Measurements from ENCODE around the gene TRIM21. TPM values are rescaled to one million over a fixed set of nuclear protein-coding genes. Genes with fewer than 3 reads are reported as not detected.

Gene TRIM21
- polyA plus RNA-seq (0.11 TPM in 1 of 2 replicates, not detected in the other), polyA minus RNA-seq (0.49 TPM in 1 of 2 replicates, not detected in the other)

GRCh38 chr11:4393209-4393857, at the start of gene TRIM21:
Gene TRIM21 (minus strand): TSS chr11:4393702. CDS start chr11:4390409, 3,293 bp downstream.
- no peaks in the 10 kb centered on the region for H3K9me3 ChIP-seq (ENCODE audit: low read length)
- H4K20me1 ChIP-seq (ENCODE audit: insufficient read depth) = no peaks in the 10 kb centered on the region
- H3K4me3 ChIP-seq (ENCODE audit: low read length) = peak within 1 kb of the TSS; percentile 57
- no peak within 1 kb of the TSS for H3K27ac ChIP-seq (ENCODE audit: low read length)
- no peaks in the 10 kb centered on the region for H3F3A ChIP-seq (ENCODE audit: insufficient read depth, low read length, poor library complexity, severe bottlenecking)
- H2AFZ ChIP-seq (ENCODE audit: low read depth, low read length) = no peak within 1 kb of the TSS
- no peaks in the 10 kb centered on the region for H3K27me3 ChIP-seq (ENCODE audit: insufficient read depth, low read depth, low read length)
- no peaks in the 10 kb centered on the region for H3K36me3 ChIP-seq (ENCODE audit: insufficient read depth, low read length)
- no peak within 1 kb of the TSS for H3K9ac ChIP-seq (ENCODE audit: low read length)
- H3K4me2 ChIP-seq (ENCODE audit: low read length) = no peak within 1 kb of the TSS
- no peaks in the 10 kb centered on the region for H3K79me2 ChIP-seq (replicated peaks; ENCODE audit: insufficient read depth, low read length)
- H3K9me2 ChIP-seq (ENCODE audit: insufficient read depth, low read length) = no peaks in the 10 kb centered on the region
- no peak for TF ChIP-seq TAF1 (IDR thresholded peaks at IDR 0.05; ENCODE audit: low read depth)
- TF ChIP-seq SMC3 (conservative IDR thresholded peaks at IDR 0.05; ENCODE audit: poor library complexity) = no peak
- TF ChIP-seq MXI1 (conservative IDR thresholded peaks at IDR 0.05; ENCODE audit: poor library complexity, severe bottlenecking) = no peak
- no peak for TF ChIP-seq CTCF (IDR thresholded peaks at IDR 0.05; ENCODE audit: poor library complexity, severe bottlenecking)
- no peak for TF ChIP-seq RAD21 (conservative IDR thresholded peaks at IDR 0.05)
- no peak for TF ChIP-seq EP300 (conservative IDR thresholded peaks at IDR 0.05; ENCODE audit: poor library complexity, severe bottlenecking)
- TF ChIP-seq POLR2AphosphoS5 (IDR thresholded peaks at IDR 0.05) = no peak
- TF ChIP-seq EZH2 (IDR thresholded peaks at IDR 0.05; ENCODE audit: borderline replicate concordance, insufficient read depth, low read length, poor library complexity, severe bottlenecking) = no peak
- TF ChIP-seq, protein P1, sequence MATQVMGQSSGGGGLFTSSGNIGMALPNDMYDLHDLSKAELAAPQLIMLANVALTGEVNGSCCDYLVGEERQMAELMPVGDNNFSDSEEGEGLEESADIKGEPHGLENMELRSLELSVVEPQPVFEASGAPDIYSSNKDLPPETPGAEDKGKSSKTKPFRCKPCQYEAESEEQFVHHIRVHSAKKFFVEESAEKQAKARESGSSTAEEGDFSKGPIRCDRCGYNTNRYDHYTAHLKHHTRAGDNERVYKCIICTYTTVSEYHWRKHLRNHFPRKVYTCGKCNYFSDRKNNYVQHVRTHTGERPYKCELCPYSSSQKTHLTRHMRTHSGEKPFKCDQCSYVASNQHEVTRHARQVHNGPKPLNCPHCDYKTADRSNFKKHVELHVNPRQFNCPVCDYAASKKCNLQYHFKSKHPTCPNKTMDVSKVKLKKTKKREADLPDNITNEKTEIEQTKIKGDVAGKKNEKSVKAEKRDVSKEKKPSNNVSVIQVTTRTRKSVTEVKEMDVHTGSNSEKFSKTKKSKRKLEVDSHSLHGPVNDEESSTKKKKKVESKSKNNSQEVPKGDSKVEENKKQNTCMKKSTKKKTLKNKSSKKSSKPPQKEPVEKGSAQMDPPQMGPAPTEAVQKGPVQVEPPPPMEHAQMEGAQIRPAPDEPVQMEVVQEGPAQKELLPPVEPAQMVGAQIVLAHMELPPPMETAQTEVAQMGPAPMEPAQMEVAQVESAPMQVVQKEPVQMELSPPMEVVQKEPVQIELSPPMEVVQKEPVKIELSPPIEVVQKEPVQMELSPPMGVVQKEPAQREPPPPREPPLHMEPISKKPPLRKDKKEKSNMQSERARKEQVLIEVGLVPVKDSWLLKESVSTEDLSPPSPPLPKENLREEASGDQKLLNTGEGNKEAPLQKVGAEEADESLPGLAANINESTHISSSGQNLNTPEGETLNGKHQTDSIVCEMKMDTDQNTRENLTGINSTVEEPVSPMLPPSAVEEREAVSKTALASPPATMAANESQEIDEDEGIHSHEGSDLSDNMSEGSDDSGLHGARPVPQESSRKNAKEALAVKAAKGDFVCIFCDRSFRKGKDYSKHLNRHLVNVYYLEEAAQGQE (IDR thresholded peaks at IDR 0.05; ENCODE audit: borderline replicate concordance) = no peak

GRCh38 chr11:4441515-4441914, 48.0 kb upstream of the TRIM21 start:
- Histone ChIP-seq H3K79me2 (replicated peaks; ENCODE audit: insufficient read depth, low read length) (no peaks in the 10 kb centered on the region), H3F3A (ENCODE audit: insufficient read depth, low read length, poor library complexity, severe bottlenecking) (no peaks in the 10 kb centered on the region), H4K20me1 (ENCODE audit: insufficient read depth) (no peaks in the 10 kb centered on the region), H3K4me2 (ENCODE audit: low read length) (no peak overlapping the region), H3K9me2 (ENCODE audit: insufficient read depth, low read length) (no peaks in the 10 kb centered on the region), H3K27me3 (ENCODE audit: insufficient read depth, low read depth, low read length) (no peaks in the 10 kb centered on the region), H3K36me3 (ENCODE audit: insufficient read depth, low read length) (no peaks in the 10 kb centered on the region), H3K9ac (ENCODE audit: low read length) (no peak overlapping the region), H2AFZ (ENCODE audit: low read depth, low read length) (no peak overlapping the region), H3K9me3 (ENCODE audit: low read length) (no peaks in the 10 kb centered on the region), H3K27ac (ENCODE audit: low read length) (no peak overlapping the region), H3K4me3 (ENCODE audit: low read length) (no peak overlapping the region)
- TF ChIP-seq TAF1 (IDR thresholded peaks at IDR 0.05; ENCODE audit: low read depth) (no peak), SMC3 (conservative IDR thresholded peaks at IDR 0.05; ENCODE audit: poor library complexity) (no peak), MXI1 (conservative IDR thresholded peaks at IDR 0.05; ENCODE audit: poor library complexity, severe bottlenecking) (no peak), EZH2 (IDR thresholded peaks at IDR 0.05; ENCODE audit: borderline replicate concordance, insufficient read depth, low read length, poor library complexity, severe bottlenecking) (no peak), RAD21 (conservative IDR thresholded peaks at IDR 0.05) (no peak), CTCF (IDR thresholded peaks at IDR 0.05; ENCODE audit: poor library complexity, severe bottlenecking) (no peak)
